GF-D8 (cell line): Measurements from ENCODE around the gene CRACR2B.

Source experiments
- DNase-seq: peaks from one replicate; lab custom pipeline; 2025; lab: John Stamatoyannopoulos, UW

CRACR2B gene

DNA sequence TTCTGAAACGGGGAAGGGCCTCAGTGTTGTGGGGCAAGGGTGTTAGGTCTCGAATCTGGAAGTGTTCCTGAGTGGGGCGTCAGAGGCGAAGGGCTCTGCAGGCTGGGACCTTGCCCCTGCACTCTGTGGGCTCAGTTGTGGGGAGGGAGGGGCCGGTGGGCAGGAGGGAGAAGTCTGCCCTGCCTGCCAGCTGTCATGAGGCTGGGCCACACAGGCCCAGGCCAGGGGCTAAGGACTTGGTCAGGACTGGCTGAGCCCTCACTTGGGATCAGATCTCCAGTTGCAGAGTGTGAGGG is at the start of gene CRACR2B:
TSS of gene CRACR2B (plus strand) at position 23 of the 296 bp plus-strand sequence. CDS start 689 bp downstream, outside the sequence.
- peak; percentile 52 for DNase-seq

DNA sequence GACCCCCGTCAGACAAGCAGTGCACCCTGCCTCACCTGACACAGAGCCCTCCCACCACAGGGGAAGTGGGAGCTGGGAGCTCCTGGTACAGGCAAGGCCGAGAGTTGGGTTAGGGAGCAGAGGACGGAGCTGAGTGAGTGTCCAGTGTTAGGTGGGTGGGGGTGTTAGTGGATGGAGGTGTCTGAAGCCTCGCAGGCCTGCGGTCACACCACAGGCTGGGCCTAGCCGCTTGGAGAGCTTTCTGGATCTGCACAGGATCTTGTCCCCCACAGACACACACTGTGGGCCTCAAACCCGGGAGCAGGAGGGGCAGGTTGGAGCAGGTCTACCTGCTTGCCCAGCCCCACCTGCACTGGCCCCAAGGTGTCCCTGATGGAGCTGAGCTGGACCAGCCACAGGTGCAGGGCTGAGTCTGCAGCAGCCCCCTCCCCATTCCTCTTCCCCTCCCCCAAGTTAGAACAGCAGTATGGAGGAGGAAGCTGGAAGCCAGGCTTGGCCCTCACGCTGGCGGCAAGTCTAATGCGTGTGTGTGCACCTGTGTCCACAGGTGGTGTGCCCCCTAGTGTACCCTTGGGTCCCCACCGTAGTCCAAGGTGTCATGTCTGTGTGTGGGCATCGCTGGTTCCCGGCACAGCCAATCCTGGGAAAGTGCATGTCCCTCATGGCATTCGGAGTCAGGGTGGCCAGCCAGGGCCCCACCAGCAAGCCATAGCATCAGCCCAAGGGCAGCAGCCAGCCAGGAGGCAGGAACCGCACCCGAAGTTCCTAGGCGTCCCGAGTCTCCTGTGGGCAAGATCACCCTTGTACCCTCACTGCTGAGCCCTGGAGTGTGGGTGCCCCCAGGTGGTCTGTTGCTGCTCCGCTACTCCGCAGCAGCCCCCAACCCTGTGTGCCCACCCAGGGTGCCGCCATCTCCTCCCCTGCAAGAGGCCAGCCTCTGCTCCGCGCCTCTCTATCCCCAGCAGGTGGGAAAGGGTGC is 48.5 kb upstream of the CRACR2B start:
- DNase-seq, result no peak

DNA sequence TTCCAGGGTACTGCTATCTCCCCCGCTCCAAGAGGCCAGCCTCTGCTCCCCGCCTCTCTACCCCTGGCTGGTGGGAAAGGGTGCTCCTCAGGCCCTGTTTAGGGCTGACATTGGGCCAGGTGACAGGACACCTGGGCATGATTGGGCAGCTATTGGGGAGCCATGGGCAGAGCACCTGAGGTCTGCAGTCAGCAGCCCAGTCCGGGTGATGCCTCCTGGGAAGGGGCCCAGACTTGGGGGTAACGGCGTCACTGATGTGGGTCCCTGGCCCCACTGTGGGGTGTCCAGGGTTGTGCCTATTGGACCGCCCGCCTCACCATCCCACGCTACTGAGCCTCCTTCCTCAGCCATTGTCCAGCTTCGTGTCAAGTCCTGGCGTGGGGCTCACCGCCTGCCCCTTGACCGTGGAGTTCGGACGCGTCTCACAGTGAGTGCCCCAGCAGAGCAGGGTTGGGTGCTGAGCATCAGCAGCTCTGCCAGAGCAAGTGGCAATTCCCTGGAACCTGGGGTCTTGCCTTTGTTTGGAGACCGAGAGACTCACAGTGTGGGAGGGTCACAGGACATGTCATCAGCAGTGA is 47.7 kb upstream of the CRACR2B start:
- no peak for DNase-seq

DNA sequence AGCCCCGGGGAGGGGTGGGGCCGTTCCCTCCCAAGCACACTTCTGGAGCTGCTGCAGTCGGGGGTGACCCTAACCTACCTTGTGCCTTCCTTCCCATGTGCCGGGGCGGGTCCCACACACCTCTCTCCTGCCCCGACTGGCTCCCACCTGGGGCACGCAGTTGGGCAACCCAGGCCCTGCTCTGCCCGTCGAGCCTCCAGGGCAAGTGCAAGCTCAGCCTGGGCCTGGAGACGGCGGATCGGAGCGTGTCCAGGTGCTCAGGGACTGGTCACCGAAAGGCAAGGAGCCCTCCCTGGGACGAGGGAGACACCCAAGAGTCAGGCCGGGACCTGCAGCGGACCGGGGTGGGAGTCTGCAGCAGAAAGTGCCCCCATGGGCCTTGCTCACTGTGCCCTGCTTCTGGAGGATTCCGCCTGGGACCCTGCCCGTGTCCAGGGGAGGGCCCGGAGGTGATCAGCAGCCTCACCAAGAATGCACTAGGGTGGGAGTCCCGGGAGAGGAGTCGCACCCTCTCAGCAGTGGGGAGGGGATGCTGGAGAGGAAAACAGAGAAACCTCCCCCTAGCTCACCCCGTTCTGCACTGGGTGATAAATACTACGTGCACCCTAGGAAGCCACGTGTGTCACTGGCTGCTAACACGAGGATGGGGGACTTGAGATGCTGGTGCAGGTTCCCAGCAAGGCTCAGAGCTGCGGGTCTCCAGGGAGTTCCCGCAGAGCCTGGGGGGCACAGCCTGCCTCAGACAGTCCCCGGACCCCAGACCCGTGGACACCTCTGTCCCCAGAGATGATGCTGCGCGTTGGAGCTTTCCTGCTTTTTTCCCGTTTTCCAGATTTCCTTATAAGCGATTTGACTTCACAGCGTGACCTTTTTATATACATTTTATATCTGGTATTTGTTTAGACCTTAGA is 45.2 kb upstream of the CRACR2B start:
- no peak for DNase-seq

GRCh38 chr11:783581-784015 is 44.1 kb upstream of the CRACR2B start:
- no peak for DNase-seq

DNA sequence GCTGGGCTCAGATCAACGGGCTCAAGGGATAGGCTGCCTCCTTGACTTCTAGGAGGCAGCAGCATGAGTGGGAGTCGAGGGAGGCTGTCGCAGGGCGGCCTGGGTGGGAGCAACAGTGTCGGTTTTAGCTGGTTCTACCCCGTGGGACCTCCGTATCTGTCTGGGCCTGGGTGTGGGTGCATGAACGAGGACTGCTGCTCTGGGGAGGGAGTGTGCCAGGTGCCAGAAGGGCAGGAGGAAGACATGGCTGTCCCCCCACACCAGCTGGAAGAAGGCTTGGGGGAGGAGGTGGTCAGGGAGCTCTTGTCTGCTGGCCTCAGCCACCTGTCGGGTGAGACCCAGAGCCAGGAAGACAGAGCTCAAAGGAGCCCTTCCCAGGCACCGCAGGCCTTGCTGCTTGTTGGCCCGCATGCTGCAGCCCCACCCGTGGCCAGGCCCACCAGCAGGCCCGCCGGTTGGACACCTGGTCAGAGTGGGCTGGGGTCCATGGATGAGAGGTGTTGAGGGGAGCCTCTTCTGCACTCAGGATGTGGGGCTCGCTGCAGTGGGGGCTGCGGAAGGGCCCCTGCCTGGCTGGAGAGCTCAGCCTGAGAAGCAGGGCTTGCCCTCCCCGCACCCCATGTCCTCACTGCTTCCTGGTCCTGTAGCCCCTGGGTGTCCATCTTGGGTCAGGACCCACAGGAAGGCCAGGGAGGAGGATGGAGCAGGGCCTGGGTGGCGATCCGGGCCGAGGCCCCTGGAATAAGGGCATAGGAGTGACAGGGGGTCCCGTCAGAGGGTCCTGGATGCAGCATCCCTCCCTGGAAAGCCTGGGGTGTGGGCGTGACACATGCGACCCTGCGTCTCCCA is 41.3 kb upstream of the CRACR2B start:
- DNase-seq, result no peak

GRCh38 chr11:787084-787675 is 40.5 kb upstream of the CRACR2B start:
- no peak for DNase-seq

GRCh38 chr11:788009-788640 is 39.6 kb upstream of the CRACR2B start:
- no peak for DNase-seq

DNA sequence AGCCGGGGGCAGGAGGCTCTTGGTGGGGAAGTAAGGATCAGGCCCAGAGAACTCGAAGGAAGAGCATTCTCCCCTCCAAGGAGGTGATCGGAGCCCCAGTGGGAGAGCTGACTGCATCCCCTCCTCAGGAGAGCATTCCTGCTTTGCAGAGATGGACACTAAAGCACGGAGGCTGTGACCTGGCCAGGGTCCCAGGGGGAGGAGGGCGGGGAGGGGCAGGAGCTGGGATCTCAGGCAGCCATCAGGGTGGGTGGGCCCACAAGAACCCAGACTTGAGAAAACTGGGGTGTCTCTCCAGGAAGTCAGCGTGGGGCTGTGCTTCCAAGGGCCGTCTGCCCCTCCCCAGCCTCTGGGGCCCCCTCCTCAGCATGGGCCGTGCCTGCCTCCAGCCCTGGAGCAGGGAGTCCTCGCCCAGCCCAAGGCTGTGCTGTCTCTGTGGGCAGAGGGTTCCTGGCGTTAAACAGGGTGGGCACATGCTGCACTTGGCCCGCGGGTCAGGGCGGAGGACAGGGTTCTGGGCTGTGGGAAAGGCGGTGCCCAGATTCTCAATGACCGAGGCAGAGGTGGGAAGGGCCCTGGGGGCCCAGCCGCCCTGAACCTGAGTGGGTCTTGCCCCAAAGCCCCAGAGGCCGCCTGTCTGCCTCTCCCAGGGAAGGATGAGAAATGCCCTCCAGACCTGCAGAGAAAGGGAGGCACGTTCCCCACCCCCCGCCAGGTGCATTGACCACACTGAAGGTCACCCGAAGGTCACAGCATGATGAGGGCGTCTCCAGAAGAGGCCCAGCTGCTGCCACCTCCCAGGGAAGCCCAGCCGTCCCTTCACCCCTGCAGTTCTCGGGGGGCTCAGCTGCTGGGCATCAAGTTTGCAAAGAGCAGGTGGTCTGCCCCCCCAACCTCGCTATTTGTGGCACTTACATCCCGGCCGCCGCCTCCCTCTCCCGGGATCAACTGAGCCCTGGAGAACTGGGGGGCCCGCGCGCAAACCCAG is 38.5 kb upstream of the CRACR2B start:
- no peak for DNase-seq

DNA sequence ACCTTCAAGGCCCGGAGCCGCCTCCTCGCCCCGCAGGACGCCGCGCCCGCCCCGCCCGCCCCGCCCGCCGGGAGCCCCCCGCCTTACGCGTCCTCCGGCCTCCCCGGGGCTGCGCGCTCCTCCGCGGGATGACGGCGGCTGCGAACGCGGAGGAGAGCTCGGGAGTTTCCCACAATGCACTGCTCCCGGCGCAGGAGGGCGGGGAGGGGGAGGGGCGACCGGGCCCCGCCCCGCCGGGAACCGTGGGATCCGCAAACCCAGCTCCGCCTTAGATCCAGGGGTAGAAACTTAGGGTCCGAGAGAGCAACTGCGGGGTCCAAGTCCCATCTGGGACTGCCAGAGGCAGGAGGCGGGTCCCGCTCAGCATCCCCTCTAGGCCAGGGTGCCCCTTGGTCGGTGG is 37.8 kb upstream of the CRACR2B start, which contains the start of gene CEND1:
TSS of gene CEND1 (minus strand) at position 148 of the 400 bp plus-strand sequence. CDS start 1,514 bp downstream, outside the sequence.
- no peak for DNase-seq

DNA sequence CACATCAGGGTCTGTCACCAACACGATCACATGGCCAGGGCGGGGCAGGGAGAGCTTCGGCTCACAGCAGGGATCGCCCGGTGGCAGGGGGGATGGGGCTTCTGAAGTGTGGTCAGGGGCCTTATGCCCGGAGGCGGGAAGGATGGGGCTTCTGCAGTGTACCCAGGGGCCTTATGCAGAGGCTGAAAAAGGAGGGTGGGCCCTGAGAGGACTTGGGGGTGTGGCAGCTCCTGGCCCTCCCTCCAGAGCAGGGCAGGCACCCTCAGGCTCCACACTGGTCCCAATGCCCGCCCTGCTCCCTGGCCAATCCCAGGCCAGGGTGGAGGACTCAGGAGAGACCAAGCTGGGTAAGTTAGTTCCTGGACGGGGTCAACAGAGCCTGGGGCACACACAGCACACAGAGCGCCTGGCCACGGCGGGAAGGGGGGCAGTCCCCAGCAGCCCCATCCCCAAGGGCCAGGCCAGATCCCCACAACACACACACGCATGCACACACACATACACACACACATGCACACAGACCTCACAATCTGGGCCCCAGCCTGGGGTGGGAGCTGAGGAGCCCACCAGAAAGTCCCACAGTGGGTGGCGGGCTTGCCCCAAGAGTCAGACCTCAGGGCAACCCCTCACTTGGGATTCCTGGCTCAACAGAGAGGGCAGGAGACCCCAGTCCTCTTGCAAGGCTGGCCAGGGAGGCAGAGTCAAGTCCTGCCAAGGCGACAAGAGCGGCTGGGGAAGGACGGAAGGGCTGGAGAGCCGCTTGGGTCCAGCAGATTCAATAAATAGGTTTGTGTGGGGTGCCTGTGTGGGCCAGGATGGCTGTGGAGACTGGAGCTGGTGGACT is 36.8 kb upstream of the CRACR2B start:
- DNase-seq, result no peak

DNA sequence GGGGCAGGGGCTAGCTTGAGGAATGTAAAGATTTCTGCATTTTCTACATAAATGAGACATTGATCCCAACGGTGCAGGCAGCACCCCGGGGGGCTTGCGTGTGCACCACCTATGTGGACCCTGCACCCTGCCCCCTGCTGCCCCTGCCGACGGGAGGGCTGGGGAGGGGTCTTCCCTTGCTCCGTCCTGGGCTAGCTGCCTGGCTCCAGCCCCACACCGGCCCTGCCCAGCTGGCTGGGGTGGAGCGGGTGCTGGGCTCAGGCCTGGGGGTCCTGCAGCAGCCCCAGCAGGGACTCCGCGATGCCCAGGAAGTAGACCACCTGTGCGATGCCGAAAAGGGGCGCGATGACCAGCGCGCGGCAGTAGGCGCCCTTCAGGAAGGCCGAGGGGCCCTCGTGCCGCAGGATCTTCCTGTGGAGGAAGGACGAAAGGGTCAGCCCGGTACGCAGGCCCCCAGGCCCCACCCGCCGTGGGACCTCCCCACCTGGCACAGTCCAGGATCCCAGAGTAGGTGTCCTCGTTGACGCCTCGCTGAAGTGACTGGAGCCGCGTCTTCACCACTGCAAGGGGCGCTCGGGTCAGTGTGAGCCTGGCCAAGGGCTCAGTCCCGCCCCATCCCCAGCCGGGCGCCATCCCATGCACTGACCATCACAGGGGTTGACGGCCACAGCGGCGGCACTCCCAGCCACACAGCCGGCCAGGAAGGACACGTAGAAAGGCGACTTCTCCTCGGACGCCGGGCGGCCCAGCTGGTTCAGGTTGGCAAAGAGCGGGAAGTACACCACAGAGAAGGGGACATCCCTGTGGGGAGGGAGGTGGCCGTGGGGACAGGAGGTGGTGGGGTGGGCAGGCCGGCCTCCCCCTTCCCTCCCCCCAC is 35.8 kb upstream of the CRACR2B start:
- no peak for DNase-seq

GRCh38 chr11:792535-792821 is 35.2 kb upstream of the CRACR2B start:
- DNase-seq, result no peak

DNA sequence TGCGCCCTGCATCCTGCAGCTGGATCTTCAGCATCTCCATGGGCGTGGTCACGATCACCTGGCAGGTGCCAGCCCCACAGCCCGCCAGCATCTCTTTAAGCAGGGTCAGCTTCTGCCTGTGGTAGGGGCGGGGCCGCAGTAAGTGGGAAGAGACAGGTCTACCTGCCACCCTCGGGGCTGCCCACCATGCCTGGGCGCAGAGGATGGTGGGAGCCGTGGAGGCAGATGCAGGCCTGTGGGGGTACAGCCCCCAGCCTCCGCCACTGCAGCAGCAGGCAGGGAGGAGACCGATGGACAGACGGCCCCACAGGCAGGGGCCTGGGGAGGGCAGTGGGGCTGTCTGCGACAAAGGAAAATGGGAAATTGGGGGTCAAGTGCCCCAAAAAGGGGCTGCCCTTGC is 34.8 kb upstream of the CRACR2B start:
- no peak for DNase-seq

DNA sequence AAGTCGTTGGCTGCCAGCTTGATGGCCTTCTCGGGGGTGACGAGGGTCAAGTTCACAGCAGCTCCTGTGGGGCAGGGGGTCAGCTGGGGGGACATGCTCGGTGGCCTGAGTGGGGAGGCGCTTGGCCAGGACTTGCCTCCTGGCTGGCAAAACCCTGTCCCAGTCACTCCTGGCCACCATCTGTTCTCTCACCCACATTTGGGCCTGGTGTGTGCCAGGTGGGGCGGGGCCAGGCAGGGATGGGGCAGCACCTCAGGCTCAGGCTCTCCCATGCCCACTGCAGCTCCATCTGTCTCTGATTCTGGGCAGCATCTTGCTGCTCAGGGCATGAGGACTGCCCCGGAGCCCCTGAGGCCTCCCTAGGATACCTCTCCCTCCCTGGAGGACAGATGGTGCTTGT is 34.2 kb upstream of the CRACR2B start:
- DNase-seq, result no peak

DNA sequence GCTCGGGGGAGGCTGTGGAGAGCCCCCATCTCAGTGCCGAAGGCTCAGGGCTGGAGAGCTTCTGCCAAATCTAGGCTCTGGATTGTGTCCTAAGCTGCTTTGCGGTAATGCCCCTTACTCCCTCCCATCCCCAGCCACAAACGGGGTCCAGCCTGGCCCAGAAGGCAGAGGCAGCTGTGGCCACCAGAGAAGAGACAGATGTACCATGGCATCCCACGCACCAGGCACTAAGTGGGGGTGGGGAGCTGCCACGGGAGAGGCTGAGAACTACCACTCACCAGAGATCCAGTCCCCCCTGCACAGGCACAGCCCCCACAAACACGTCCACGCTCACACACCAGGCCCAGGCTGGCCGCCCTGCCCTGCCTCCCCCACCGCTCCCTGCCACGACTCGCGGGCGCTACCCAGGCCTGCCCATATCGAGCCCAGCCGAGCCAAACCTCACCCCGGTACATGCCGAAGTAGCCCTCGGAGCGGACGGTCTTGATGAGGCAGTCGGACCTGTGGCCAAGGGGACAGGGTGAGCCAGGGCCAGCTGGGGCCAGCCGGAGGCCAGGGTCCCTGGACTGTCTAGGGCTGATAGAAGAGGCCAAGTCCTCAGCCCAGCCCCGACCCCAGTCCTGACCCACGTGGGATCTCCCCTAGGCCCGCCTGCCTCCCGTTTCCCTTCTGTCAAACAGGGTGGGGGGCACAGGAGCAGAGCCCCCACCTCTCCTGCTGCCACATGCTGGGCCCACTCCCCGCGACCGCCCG is 33.5 kb upstream of the CRACR2B start:
- no peak for DNase-seq
